Vagina (tissue), 2 donors: ENCODE measurements around the gene IGSF23.

Experiments used
- CTCF ChIP-seq, 3 experiments: fragments of 450-650 bp in 2 of 3; fragments of 200-600 bp in 1 of 3; sonication (generic) in 1 of 3; IDR thresholded peaks; one replicate each; pipeline ENCODE4 v1.5.1; 2017 to 2019; ENCODE audit warnings: antibody characterized with exemption in 3 of 3, mild to moderate bottlenecking in 2 of 3, moderate library complexity in 2 of 3
- POLR2A ChIP-seq, 2 donors: fragments of 450-650 bp; IDR thresholded peaks; one replicate each; pipeline ENCODE4 v1.6.1; 2017; ENCODE audit warnings: antibody characterized with exemption in 2 of 2, mild to moderate bottlenecking in 2 of 2, moderate library complexity in 2 of 2
- POLR2AphosphoS5 ChIP-seq, 2 donors: sonication (generic); formaldehyde crosslinking; IDR thresholded peaks; one replicate each; pipeline ENCODE4 v1.9.0; 2017; ENCODE audit warnings: antibody characterized with exemption in 2 of 2, mild to moderate bottlenecking in 2 of 2, low read depth in 1 of 2; ENCODE audit not compliant: insufficient read depth in 1 of 2

GRCh38 chr19:44604241-44604640 is 9.1 kb upstream of the IGSF23 start:
- TF ChIP-seq CTCF (IDR thresholded peaks at IDR 0.05) (no peak), POLR2A (IDR thresholded peaks at IDR 0.05) (no peak), POLR2AphosphoS5 (IDR thresholded peaks at IDR 0.05; ENCODE audit: insufficient read depth in 1 of 2, low read depth in 1 of 2) (no peak)
